Stimulated activated CD4-positive, alpha-beta T cell treated with anti-CD3 and anti-CD28 coated beads, Interleukin-4, amount 100 ng/mL, for 48 hours (primary cell): ENCODE measurements around the gene KCNB1.

Source experiments
- DNase-seq, 2 donors: peaks; one replicate each; pipeline ENCODE4 v3.0.0-alpha.2; 2020; ENCODE audit warnings: low read depth in 2 of 2

KCNB1 gene

DNA sequence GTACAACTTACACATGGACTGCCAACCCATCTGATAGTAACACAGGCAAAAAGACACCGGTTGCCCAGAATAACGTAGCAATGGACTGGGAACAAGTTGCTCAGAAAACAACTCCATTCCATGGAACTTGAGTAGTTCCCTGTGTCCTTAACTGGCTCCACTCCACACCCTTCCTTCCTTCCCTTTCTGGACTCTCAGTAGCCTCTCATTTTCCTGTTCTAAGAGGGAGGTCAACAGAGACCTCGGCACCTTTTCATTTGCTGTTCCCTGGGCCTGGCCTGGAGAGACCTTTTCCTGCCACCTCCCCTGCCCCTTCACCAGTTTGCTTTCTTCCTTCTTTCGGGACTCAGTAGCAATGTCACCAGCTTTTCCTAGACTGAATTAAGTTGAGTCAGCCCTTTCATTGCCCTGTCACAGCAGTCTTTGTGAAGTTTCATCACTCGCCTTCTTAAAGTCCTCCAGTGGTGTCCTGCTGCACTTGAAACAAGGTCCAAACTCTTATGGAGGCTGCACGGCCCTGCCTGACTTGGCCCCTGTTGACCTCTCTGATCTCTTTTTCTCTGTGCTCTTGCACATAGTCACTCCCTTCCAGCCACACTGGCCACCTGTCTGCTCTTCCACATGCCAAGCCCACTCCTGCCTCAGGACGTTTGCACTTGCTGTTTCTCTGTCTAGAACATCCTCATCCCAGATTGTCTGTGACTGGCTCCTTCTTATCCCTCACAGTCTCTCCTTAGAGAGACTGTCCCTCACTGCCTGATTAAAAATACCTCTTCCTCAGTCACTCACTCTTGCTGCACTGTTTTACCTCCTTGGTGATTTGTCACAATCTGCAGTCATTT is 90.8 kb downstream of the KCNB1 start:
- DNase-seq = no peak

GRCh38 chr20:49389854-49390253 is 92.6 kb downstream of the KCNB1 start:
- DNase-seq = no peak

DNA sequence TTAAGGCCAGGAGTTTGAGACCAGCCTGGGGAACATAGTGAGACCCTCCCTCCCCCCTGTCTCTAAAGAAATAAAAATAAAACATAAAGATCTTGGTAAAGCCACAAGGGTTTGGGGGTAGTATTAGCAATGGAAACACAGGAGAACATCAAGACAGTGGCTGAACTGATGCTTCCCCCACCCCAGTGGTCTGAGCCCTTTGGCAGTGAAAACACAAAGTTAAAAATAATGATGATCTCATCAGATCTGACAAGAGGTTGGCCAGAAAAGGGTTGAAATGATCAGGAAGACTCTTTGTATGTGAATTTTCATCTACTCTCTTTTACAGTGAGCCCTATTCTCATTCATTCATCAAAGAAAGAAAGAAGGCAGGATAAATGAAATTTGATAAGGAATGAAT is 93.7 kb downstream of the KCNB1 start:
- DNase-seq = no peak

DNA sequence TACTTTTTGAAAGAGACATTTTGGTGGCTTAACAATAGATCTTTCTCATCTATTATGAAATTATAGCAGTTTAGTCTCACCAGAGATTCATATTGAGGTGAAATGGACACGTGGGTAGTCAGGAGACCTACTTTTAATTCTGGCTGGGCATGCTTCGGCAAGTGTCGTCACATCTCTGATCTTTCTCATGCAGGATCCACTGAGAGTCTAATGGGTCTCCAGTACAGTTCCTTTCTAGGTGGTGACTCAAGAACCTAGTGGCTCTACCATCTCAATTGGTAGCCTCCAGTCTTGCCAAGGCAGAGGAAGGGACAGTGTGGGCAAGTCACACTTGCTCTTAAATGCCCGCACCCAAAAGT is 94.9 kb downstream of the KCNB1 start:
- DNase-seq = no peak

DNA sequence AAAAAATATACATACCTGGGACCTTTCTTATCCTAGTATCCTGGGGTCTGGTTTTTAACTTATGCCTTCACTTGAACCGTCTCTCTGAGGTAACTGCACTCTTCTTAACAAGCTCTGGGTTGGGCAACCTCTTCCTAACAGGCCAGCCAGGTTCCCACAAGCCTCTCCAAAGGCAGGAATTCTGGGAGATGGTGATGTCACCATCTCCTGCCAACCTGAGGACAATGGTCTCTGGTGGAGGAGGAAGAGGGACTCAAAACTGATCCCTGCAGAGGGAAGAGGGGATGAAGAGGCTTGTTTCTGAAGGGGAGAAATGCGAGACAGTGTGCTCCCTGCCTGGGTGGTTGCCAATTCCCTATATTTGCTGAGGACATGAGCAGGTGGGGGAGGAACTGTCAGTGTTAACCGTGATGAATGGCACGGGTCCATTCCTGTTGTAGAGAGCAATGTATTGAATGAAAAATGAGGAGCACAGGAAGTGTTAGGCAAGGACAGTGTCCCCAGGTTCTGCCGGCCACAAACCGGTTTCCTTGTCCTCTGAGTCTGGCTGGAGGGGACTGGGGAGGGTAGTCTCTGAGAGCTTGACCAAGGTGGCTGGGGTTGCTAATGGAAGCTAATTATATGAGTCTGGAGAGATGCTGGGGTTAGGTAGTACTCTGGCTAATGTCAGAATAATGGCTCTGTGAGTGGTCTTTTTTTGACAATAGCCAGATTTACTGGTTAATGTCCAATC is 95.5 kb downstream of the KCNB1 start:
- no peak for DNase-seq

DNA sequence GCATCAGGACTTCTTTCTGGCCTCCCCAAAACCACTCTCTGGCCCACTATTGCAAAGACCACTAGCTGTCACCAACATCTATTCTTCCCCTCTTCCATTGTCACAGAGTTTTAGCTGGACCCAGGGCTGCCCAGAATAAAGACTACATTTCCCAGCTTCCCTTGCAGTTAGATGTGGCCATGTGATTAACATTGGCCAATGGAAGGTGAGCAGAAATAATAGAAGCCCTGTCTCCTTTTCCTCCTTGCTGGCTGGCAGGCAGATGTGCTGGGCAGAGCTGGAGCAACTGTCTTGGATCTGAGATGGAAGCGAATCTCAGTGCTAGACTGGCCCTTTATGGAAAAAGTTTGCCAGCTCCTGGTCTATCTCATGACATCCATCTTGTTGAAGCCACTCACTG is 97.0 kb downstream of the KCNB1 start:
- DNase-seq = no peak

DNA sequence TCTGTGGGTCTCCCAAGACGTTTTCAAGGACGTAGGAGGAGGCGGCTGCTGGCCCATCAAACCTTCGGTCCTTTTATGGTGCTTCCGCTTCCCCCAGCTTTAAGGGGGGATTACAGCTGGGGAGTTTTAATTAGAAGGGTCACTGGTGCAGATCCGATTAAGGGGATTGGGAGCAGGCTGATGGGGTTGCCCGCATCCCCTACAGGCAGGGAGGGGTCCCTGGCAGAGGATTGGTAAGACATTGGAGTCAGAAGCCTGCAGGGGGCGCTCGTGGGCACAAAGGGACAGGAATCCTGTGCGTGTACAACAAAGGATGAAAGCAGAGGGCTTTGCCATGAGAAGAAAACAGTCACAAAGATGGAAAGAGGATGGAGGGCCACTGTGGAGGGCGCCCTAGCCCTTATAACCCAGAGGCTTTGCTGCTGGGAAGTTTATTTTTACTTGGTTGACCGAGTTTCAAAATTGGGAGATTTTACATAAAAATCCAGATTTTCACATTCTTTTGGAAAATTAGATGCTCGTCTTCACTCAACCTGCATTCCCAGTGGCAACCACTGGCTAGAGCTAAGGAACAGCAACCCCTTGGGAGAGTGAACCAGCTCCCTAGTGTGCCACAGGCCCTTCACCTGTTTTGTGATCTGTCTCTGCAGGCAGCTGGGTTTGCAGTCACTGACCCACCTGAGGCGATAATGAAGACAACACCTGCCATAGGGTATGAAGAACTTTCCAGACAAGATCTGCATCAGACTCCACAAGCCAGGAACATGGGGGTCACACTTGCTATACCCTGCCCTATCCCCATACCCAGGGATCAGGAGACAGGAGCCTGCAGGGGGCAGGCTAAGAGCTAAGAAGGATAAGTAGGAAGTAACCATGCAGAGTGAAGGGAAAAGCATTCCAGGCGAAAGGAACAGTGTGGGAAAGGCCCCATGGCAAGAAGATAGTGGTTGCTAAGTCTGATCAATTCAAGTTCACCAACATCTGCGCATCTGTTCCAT is 97.7 kb downstream of the KCNB1 start:
- peak; percentile 70 to 84 for DNase-seq

GRCh38 chr20:49381558-49382493 is 100.6 kb downstream of the KCNB1 start:
- no peak for DNase-seq

DNA sequence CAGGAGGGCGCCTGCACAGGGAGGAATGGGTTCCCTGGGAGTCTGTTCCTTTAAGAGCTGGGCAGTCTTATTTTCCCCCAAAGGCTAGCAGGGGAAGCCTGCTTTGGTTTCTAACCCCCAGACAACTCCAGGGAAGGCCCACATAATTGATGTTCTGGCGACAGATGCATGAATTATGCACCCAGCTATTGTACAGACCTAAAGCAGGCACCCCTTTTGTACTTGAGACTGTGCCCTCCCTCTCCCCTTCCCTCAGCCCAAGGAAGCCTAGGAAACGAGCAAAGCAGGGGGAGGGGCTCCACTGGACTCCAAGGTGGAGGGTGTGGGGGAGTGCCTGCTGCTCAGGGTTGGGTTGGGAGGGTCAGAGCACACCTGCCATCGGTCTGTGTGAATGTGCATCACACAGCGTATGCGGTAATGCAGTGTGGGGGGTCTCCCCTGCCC is 102.1 kb downstream of the KCNB1 start:
- DNase-seq = no peak

DNA sequence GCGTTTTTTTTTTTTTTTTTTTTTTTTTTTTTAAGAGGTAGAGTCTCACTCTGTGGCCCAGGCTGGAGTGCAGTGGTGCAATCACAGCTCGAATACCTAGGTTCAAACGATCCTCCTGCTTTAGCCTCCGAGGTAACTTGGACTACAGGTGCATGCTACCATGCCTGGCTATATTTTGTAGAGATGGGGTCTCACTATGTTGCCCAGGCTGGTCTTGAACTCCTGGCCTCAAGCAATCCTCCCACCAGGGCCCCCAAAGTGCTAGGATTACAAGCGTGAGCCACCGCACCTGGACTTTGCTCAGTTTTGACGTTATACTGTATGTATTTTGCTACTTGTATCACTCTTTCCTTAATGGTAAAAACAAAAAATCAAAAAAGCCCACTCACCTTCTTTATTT is 103.1 kb downstream of the KCNB1 start:
- DNase-seq = no peak

DNA sequence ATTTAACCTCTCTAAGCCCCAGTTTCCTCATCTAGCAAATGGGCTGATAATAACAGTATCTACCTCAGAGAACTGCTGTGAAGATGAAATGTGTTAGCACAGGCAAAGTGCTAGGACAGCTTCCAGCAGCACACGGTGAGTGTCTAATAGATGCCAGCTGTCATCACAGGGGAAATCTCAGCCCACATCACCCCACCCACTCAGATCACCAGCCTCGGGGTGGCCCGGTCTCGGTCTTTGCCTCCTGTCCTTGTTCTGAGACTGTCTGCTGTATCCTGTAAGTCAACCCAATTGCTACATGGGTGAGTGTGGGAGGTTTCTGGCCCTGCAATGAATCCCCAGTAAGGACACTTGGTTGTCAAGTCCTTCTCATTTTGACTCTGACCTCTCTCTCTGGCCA is 105.1 kb downstream of the KCNB1 start:
- no peak for DNase-seq

- no peak for DNase-seq
These were observed 107.3 kb downstream of the KCNB1 start for GRCh38 chr20:49375170-49375569.

DNA sequence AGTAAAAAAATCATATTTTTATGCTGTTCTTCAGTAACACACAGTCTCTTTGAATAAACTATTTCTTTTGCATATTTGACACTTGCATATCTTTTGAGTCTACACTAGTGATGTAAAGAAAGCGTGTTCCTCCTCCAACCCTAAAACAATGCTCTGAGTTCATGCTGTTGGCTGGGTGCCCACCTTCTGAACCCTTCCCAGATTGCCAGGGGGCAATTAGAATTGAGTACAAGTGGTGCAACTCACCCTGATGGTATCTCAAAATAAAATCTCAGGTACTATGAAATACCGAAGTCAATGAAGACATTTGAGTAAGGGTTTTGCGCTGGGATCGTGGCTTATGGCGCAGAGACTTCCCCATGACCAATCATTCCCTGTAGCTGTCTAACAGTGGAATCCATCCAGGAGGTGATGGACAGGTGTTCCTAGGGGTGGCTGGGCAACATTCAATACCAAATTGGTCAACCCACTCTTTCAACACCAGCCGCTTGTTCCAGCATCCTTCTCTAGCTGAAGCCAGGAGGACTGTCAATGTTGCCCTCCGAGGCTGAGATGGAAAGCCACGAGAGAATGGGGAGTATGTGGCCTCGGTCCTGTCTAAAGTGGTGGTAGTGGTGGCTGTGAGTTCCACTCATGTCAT is 110.3 kb downstream of the KCNB1 start:
- DNase-seq = no peak

- DNase-seq = no peak
These were observed 113.9 kb downstream of the KCNB1 start for GRCh38 chr20:49368596-49368995.

GRCh38 chr20:49367113-49367512 is 115.4 kb downstream of the KCNB1 start:
- DNase-seq = no peak

DNA sequence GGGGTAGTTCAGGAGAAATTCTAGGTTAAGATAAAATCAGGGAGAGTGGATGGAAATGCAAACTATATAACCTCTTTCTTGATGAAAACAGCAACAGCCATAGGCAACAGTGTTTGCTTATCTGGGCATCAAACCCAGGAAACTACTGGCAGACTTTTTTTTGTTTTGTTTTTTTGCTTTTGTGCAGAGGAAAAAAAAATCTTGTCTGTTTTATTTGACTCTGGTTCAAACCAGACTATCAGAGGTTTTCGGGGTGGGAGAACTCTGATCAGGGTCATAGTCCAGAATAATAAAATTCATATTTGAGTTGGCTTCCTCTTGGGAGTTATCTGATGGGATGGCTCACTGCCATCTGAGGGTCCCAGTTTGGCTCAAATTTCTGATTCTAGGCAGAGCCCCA is 115.8 kb downstream of the KCNB1 start:
- DNase-seq = no peak

GRCh38 chr20:49361862-49362660 is 120.4 kb downstream of the KCNB1 start:
- DNase-seq = no peak

DNA sequence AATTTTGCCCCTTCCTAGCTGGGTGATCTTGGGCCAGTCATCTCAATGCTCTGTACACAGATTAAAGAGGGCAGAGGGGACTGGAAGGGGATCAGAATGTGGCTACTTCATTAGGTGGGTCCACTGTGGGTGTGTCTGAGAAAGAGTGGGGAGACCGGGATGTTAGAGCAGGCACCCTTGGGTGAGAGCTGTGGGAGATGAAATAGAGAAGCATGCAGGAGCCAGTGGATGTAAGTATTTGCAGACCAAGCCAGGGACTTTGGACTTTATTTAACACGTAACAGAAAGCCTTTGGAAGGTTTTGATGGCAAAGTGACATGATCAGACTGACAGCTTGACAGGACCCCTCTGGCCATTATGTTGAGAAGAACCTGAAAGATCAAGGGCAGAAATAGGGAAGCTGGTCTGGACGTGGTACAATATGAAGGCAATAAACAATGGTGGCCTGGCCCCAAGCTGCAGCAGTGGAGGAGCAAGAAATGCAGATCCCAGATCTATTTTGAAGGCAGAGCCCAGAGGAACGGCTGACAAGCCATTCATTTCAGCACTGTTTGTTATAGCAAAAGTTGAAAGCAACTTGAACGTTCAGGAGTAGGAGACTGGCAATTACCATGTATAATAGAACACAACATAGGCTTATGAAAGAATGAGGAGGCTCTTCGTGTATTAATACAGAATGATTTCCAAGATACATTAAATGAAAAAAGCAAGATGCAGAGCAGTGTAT is 122.1 kb downstream of the KCNB1 start:
- no peak for DNase-seq

- DNase-seq = no peak
These were observed 125.8 kb downstream of the KCNB1 start for GRCh38 chr20:49356676-49357075.
